WTC11 (cell line): Measurements from ENCODE around the gene KLF11. TPM values are rescaled to one million over a fixed set of nuclear protein-coding genes. Genes with fewer than 3 reads are reported as not detected.

Experiments
- CREM ChIP-seq: sonication (generic); formaldehyde crosslinking; IDR thresholded peaks from 2 replicates; pipeline ENCODE4 v1.8.1; 2022; ENCODE audit warnings: mild to moderate bottlenecking, missing genetic modification reagents, moderate library complexity
- CTCF ChIP-seq: fragments of 200-600 bp; IDR thresholded peaks from 2 replicates; pipeline ENCODE4 v1.8.0; 2022; ENCODE audit warnings: antibody characterized with exemption
- ERG ChIP-seq: fragments of 250-450 bp; sonication (Bioruptor Pico); IDR thresholded peaks from 2 replicates; pipeline ENCODE4 v1.8.0; 2021; ENCODE audit warnings: mild to moderate bottlenecking
- FOXJ3 ChIP-seq: sonication (generic); formaldehyde crosslinking; IDR thresholded peaks from 2 replicates; pipeline ENCODE4 v1.9.0; 2021; ENCODE audit warnings: missing genetic modification reagents, mild to moderate bottlenecking, borderline replicate concordance
- FOXP4 ChIP-seq: sonication (generic); formaldehyde crosslinking; IDR thresholded peaks from 2 replicates; pipeline ENCODE4 v1.8.0; 2022; ENCODE audit warnings: mild to moderate bottlenecking, missing genetic modification reagents
- HMGA2 ChIP-seq: fragments of 250-450 bp; sonication (Bioruptor Pico); IDR thresholded peaks from 2 replicates; pipeline ENCODE4 v1.4.0; 2021; ENCODE audit warnings: mild to moderate bottlenecking, moderate library complexity
- JAZF1 ChIP-seq: fragments of 250-450 bp; sonication (Bioruptor Pico); IDR thresholded peaks from 2 replicates; pipeline ENCODE4 v1.9.0; 2021; ENCODE audit warnings: moderate library complexity, mild to moderate bottlenecking, inconsistent platforms
- NFE2L1 ChIP-seq: sonication (generic); formaldehyde crosslinking; IDR thresholded peaks from 2 replicates; pipeline ENCODE4 v1.8.1; 2023; ENCODE audit warnings: missing genetic modification reagents
- TEAD4 ChIP-seq: sonication (generic); formaldehyde crosslinking; IDR thresholded peaks from 2 replicates; pipeline ENCODE4 v1.8.0; 2022; ENCODE audit warnings: mild to moderate bottlenecking, missing genetic modification reagents
- ZBTB21 ChIP-seq: sonication (generic); formaldehyde crosslinking; IDR thresholded peaks from 2 replicates; pipeline ENCODE4 v1.8.1; 2023; ENCODE audit warnings: mild to moderate bottlenecking, missing genetic modification reagents, borderline replicate concordance
- ZNF138 ChIP-seq: sonication (generic); formaldehyde crosslinking; conservative IDR thresholded peaks from 2 replicates; pipeline ENCODE4 v1.8.1; 2022; ENCODE audit warnings: mild to moderate bottlenecking, moderate library complexity, missing genetic modification reagents
- ZNF317 ChIP-seq: sonication (generic); formaldehyde crosslinking; IDR thresholded peaks from 2 replicates; pipeline ENCODE4 v1.8.1; 2023; ENCODE audit warnings: low read depth, mild to moderate bottlenecking, moderate library complexity, missing genetic modification reagents, borderline replicate concordance
- ZSCAN18 ChIP-seq: fragments of 250-450 bp; sonication (Bioruptor Pico); IDR thresholded peaks from 2 replicates; pipeline ENCODE4 v2.1.2; 2022; ENCODE audit warnings: mild to moderate bottlenecking, moderate library complexity
- total RNA-seq: library from RNA; stranded (reverse); gene quantifications from 3 replicates; pipeline ENCODE4 v1.2.3, GENCODE V29; 2021
- TF ChIP-seq, protein P1 (sequence below): fragments of 250-450 bp; sonication (Bioruptor Pico); IDR thresholded peaks from 2 replicates; pipeline ENCODE4 v1.9.0; 2021; ENCODE audit warnings: moderate library complexity, mild to moderate bottlenecking, inconsistent platforms, borderline replicate concordance
- TF ChIP-seq, protein P2 (sequence below): sonication (generic); formaldehyde crosslinking; IDR thresholded peaks from 2 replicates; pipeline ENCODE4 v1.8.1; 2023; ENCODE audit warnings: mild to moderate bottlenecking, missing genetic modification reagents
- TF ChIP-seq, protein P3 (sequence below): fragments of 250-450 bp; sonication (Bioruptor Pico); IDR thresholded peaks from 2 replicates; pipeline ENCODE4 v1.9.0; 2021; ENCODE audit warnings: mild to moderate bottlenecking, borderline replicate concordance
- TF ChIP-seq, protein P4 (sequence below): fragments of 250-450 bp; sonication (Bioruptor Pico); IDR thresholded peaks from 2 replicates; pipeline ENCODE4 v1.9.0; 2021; ENCODE audit warnings: mild to moderate bottlenecking

Gene KLF11
- total RNA-seq, 1 experiment from 2014 or later, result 8.8 TPM

DNA sequence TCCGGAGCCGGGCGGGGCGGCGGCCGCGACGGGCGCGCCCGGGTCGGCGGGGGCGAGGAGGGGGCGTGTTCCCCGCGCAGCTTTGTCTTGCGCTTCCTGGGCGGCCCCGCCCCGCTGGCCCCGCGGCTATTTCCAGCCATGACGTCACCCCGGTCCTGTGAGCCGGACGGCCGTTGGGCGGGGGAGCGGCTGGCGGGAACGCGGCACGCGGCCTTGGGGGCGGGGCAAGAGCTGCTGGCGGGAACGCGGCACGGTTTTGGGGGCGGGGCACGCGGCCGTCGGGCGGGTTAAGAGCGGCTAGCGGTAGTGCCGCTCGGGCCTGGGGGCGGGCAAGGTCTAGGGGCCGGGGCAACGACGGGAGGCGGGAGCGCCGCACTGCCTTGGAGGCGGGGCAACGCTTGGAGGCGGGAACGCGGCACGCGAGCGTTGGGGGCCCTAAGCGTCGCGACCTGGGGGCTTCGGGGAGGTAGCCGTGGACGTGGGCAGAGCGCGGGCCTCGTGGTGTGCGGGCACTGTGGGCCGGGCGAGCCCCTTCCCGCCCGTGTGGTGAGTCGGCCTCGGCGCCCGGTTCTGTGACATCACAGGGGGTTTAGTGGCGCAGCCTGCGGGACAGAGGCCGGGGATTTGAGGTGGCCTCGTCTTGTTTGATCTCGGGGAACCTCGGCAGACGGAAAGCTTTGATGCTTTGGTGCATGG, 704 bp downstream of the KLF11 start (continued):
- TF ChIP-seq, protein P1, sequence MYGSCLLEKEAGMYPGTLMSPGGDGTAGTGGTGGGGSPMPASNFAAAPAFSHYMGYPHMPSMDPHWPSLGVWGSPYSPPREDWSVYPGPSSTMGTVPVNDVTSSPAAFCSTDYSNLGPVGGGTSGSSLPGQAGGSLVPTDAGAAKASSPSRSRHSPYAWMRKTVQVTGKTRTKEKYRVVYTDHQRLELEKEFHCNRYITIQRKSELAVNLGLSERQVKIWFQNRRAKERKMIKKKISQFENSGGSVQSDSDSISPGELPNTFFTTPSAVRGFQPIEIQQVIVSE (CRISPR knock-in tag), result no peak
- TF ChIP-seq ZSCAN18, result no peak
- 0 out of 2 replicates have a peak, but pooled peaks have one; percentile 49 for TF ChIP-seq CREM
- TF ChIP-seq FOXP4 (CRISPR knock-in tag), result peak; percentile 79
- TF ChIP-seq JAZF1, result no peak
- peak; percentile 95 for TF ChIP-seq ZBTB21
- no peak for TF ChIP-seq ERG (CRISPR knock-in tag)
- TF ChIP-seq, protein P2, sequence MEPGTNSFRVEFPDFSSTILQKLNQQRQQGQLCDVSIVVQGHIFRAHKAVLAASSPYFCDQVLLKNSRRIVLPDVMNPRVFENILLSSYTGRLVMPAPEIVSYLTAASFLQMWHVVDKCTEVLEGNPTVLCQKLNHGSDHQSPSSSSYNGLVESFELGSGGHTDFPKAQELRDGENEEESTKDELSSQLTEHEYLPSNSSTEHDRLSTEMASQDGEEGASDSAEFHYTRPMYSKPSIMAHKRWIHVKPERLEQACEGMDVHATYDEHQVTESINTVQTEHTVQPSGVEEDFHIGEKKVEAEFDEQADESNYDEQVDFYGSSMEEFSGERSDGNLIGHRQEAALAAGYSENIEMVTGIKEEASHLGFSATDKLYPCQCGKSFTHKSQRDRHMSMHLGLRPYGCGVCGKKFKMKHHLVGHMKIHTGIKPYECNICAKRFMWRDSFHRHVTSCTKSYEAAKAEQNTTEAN, result peak; percentile 55; the same call in 1 of the 2 replicates
- TF ChIP-seq, protein P3, sequence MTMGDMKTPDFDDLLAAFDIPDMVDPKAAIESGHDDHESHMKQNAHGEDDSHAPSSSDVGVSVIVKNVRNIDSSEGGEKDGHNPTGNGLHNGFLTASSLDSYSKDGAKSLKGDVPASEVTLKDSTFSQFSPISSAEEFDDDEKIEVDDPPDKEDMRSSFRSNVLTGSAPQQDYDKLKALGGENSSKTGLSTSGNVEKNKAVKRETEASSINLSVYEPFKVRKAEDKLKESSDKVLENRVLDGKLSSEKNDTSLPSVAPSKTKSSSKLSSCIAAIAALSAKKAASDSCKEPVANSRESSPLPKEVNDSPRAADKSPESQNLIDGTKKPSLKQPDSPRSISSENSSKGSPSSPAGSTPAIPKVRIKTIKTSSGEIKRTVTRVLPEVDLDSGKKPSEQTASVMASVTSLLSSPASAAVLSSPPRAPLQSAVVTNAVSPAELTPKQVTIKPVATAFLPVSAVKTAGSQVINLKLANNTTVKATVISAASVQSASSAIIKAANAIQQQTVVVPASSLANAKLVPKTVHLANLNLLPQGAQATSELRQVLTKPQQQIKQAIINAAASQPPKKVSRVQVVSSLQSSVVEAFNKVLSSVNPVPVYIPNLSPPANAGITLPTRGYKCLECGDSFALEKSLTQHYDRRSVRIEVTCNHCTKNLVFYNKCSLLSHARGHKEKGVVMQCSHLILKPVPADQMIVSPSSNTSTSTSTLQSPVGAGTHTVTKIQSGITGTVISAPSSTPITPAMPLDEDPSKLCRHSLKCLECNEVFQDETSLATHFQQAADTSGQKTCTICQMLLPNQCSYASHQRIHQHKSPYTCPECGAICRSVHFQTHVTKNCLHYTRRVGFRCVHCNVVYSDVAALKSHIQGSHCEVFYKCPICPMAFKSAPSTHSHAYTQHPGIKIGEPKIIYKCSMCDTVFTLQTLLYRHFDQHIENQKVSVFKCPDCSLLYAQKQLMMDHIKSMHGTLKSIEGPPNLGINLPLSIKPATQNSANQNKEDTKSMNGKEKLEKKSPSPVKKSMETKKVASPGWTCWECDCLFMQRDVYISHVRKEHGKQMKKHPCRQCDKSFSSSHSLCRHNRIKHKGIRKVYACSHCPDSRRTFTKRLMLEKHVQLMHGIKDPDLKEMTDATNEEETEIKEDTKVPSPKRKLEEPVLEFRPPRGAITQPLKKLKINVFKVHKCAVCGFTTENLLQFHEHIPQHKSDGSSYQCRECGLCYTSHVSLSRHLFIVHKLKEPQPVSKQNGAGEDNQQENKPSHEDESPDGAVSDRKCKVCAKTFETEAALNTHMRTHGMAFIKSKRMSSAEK (CRISPR knock-in tag), result no peak
- no peak for TF ChIP-seq FOXJ3 (CRISPR knock-in tag)
- no peak for TF ChIP-seq ZNF317
- TF ChIP-seq ZNF138 (CRISPR knock-in tag), result 0 out of 2 replicates have a peak, but pooled peaks have one; percentile 75
- no peak for TF ChIP-seq TEAD4 (CRISPR knock-in tag)
- TF ChIP-seq, protein P4, sequence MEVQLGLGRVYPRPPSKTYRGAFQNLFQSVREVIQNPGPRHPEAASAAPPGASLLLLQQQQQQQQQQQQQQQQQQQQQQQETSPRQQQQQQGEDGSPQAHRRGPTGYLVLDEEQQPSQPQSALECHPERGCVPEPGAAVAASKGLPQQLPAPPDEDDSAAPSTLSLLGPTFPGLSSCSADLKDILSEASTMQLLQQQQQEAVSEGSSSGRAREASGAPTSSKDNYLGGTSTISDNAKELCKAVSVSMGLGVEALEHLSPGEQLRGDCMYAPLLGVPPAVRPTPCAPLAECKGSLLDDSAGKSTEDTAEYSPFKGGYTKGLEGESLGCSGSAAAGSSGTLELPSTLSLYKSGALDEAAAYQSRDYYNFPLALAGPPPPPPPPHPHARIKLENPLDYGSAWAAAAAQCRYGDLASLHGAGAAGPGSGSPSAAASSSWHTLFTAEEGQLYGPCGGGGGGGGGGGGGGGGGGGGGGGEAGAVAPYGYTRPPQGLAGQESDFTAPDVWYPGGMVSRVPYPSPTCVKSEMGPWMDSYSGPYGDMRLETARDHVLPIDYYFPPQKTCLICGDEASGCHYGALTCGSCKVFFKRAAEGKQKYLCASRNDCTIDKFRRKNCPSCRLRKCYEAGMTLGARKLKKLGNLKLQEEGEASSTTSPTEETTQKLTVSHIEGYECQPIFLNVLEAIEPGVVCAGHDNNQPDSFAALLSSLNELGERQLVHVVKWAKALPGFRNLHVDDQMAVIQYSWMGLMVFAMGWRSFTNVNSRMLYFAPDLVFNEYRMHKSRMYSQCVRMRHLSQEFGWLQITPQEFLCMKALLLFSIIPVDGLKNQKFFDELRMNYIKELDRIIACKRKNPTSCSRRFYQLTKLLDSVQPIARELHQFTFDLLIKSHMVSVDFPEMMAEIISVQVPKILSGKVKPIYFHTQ (CRISPR knock-in tag), result no peak
- TF ChIP-seq NFE2L1 (CRISPR knock-in tag), result peak; percentile 93; the same call in 1 of the 2 replicates
- TF ChIP-seq HMGA2 (CRISPR knock-in tag), result no peak
- TF ChIP-seq CTCF, result no peak
